HG02798 (cell line): Measurements from ENCODE around the gene MYBPC3.

Experiments
- ATAC-seq: cut with Tn5 transposase; IDR thresholded peaks from one replicate; pipeline ENCODE4 v1.9.1; 2021; ENCODE audit warnings: mild to moderate bottlenecking; ENCODE audit not compliant: unreplicated experiment, poor library complexity

The MYBPC3 gene

GRCh38 chr11:47359162-47359561 lies 6.7 kb upstream of the MYBPC3 start:
- ATAC-seq = no peak

- no peak for ATAC-seq
These were observed 6.2 kb upstream of the MYBPC3 start for GRCh38 chr11:47358731-47359051.

GRCh38 chr11:47357985-47358730 lies 5.7 kb upstream of the MYBPC3 start:
- ATAC-seq = no peak

GRCh38 chr11:47356998-47357329 lies 4.5 kb upstream of the MYBPC3 start:
- ATAC-seq = no peak

- no peak for ATAC-seq
These were observed 3.9 kb upstream of the MYBPC3 start for GRCh38 chr11:47356129-47356997.

GRCh38 chr11:47355283-47356128 lies 3.0 kb upstream of the MYBPC3 start:
- no peak for ATAC-seq

- no peak for ATAC-seq
These were observed 2.4 kb upstream of the MYBPC3 start for GRCh38 chr11:47354913-47355282.

GRCh38 chr11:47353978-47354774 lies 1.7 kb upstream of the MYBPC3 start:
- ATAC-seq = no peak

GRCh38 chr11:47351156-47352126 lies 1.1 kb downstream of the MYBPC3 start:
- no peak for ATAC-seq

GRCh38 chr11:47350315-47350714 lies 2.2 kb downstream of the MYBPC3 start:
- no peak for ATAC-seq

- ATAC-seq = no peak
These were observed 2.9 kb downstream of the MYBPC3 start for GRCh38 chr11:47349521-47350095.

GRCh38 chr11:47348859-47349258 lies 3.6 kb downstream of the MYBPC3 start:
- no peak for ATAC-seq

- ATAC-seq = no peak
These were observed 4.2 kb downstream of the MYBPC3 start for GRCh38 chr11:47348131-47348802.

- no peak for ATAC-seq
These were observed 5.4 kb downstream of the MYBPC3 start for GRCh38 chr11:47347137-47347536.

GRCh38 chr11:47345890-47346563 lies 6.5 kb downstream of the MYBPC3 start:
- ATAC-seq = no peak

GRCh38 chr11:47342854-47343253 lies 9.6 kb downstream of the MYBPC3 start:
- no peak for ATAC-seq

GRCh38 chr11:47342036-47342803 lies 10.3 kb downstream of the MYBPC3 start:
- ATAC-seq = no peak
